Ishikawa (cell line): Measurements from ENCODE around the gene AGL.

Experiments used
- CEBPB ChIP-seq: IDR thresholded peaks from 2 replicates; pipeline ENCODE4 v1.6.1; 2012
- EGR1 ChIP-seq: IDR thresholded peaks from 2 replicates; pipeline ENCODE4 v1.6.1; 2012
- EP300 ChIP-seq: IDR thresholded peaks from 2 replicates; pipeline ENCODE4 v1.6.1; 2012; ENCODE audit warnings: borderline replicate concordance
- FOXM1 ChIP-seq: IDR thresholded peaks from 2 replicates; pipeline ENCODE4 v1.6.1; 2012; ENCODE audit warnings: low read depth, borderline replicate concordance
- RAD21 ChIP-seq: IDR thresholded peaks from 2 replicates; pipeline ENCODE4 v1.6.1; 2012; ENCODE audit warnings: low read depth
- TAF1 ChIP-seq: IDR thresholded peaks from 2 replicates; pipeline ENCODE4 v1.6.1; 2012; ENCODE audit warnings: low read depth, mild to moderate bottlenecking
- TCF12 ChIP-seq: IDR thresholded peaks from 2 replicates; pipeline ENCODE4 v1.6.1; 2012; ENCODE audit warnings: low read depth
- YY1 ChIP-seq: IDR thresholded peaks from 2 replicates; pipeline ENCODE4 v1.6.1; 2012; ENCODE audit warnings: low read depth
- ZBTB7A ChIP-seq: IDR thresholded peaks from 2 replicates; pipeline ENCODE4 v1.6.1; 2012; ENCODE audit warnings: low read depth
- TF ChIP-seq, protein P1 (sequence below): IDR thresholded peaks from 2 replicates; pipeline ENCODE4 v1.6.1; 2012
- TF ChIP-seq, protein P2 (sequence below): IDR thresholded peaks from 2 replicates; pipeline ENCODE4 v1.6.1; 2012; ENCODE audit warnings: low read depth, mild to moderate bottlenecking
- TF ChIP-seq, protein P3 (sequence below): IDR thresholded peaks from 2 replicates; pipeline ENCODE4 v1.6.1; 2012

DNA sequence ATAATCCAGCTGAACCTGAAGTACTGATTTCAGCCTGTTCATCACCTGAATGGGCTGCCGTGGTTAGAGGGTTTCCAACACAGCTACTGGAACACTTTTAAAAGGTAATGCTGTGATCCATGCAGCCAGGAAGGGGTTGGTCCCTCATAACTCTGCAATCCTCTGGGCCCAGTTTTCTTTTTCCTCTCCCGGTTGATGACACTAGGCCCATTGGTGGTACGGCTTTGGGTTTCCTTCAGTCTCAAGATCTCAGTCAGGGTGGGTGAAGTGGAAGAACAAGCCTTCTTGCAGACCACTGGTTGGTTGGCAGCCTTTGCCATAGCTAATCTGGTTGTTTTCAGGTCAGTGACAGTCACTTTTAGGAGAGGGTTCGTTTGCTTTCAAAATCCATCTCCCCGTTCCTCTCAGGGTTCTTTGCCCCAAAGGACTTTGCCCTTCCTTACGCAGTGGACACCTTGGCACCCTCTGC lies 119.1 kb downstream of the AGL start:
- no peak for TF ChIP-seq FOXM1
- TF ChIP-seq EP300 = no peak
- TF ChIP-seq, protein P1, sequence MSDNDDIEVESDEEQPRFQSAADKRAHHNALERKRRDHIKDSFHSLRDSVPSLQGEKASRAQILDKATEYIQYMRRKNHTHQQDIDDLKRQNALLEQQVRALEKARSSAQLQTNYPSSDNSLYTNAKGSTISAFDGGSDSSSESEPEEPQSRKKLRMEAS = no peak
- TF ChIP-seq ZBTB7A = no peak
- no peak; the same call in 1 of the 2 replicates for TF ChIP-seq RAD21
- TF ChIP-seq EGR1 = no peak
- TF ChIP-seq TCF12 = no peak
- TF ChIP-seq, protein P2, sequence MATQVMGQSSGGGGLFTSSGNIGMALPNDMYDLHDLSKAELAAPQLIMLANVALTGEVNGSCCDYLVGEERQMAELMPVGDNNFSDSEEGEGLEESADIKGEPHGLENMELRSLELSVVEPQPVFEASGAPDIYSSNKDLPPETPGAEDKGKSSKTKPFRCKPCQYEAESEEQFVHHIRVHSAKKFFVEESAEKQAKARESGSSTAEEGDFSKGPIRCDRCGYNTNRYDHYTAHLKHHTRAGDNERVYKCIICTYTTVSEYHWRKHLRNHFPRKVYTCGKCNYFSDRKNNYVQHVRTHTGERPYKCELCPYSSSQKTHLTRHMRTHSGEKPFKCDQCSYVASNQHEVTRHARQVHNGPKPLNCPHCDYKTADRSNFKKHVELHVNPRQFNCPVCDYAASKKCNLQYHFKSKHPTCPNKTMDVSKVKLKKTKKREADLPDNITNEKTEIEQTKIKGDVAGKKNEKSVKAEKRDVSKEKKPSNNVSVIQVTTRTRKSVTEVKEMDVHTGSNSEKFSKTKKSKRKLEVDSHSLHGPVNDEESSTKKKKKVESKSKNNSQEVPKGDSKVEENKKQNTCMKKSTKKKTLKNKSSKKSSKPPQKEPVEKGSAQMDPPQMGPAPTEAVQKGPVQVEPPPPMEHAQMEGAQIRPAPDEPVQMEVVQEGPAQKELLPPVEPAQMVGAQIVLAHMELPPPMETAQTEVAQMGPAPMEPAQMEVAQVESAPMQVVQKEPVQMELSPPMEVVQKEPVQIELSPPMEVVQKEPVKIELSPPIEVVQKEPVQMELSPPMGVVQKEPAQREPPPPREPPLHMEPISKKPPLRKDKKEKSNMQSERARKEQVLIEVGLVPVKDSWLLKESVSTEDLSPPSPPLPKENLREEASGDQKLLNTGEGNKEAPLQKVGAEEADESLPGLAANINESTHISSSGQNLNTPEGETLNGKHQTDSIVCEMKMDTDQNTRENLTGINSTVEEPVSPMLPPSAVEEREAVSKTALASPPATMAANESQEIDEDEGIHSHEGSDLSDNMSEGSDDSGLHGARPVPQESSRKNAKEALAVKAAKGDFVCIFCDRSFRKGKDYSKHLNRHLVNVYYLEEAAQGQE = no peak
- no peak for TF ChIP-seq TAF1
- no peak for TF ChIP-seq YY1
- TF ChIP-seq CEBPB = no peak
- TF ChIP-seq, protein P3, sequence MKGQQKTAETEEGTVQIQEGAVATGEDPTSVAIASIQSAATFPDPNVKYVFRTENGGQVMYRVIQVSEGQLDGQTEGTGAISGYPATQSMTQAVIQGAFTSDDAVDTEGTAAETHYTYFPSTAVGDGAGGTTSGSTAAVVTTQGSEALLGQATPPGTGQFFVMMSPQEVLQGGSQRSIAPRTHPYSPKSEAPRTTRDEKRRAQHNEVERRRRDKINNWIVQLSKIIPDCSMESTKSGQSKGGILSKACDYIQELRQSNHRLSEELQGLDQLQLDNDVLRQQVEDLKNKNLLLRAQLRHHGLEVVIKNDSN = no peak
